Thyroid gland (tissue), 4 donors: ENCODE data around the gene METTL26.

ENCODE experiments used
- CTCF ChIP-seq, 6 experiments: fragments of 200-600 bp in 3 of 6; fragments of 450-650 bp in 3 of 6; sonication (generic) in 3 of 6; IDR thresholded peaks; one replicate each; pipeline ENCODE4 v1.5.1; 2016 to 2019; ENCODE audit warnings: antibody characterized with exemption in 6 of 6, mild to moderate bottlenecking in 2 of 6, inconsistent platforms in 1 of 6, moderate library complexity in 1 of 6
- POLR2A ChIP-seq, 2 donors: fragments of 450-650 bp; IDR thresholded peaks; one replicate each; pipeline ENCODE4 v1.6.1; 2017; ENCODE audit warnings: antibody characterized with exemption in 2 of 2, mild to moderate bottlenecking in 2 of 2, moderate library complexity in 1 of 2

- TF ChIP-seq CTCF (IDR thresholded peaks at IDR 0.05) (no peak), POLR2A (IDR thresholded peaks at IDR 0.05) (no peak)
Measured at GRCh38 chr16:654034-654433, 17.9 kb upstream of the METTL26 start.
